GM12878 (cell line): ENCODE results near the gene MYO3B. TPM values are rescaled to one million over a fixed set of nuclear protein-coding genes. Genes with fewer than 3 reads are reported as not detected.

Experiments used
- ATAC-seq: fragments of 200-7000 bp; cut with Tn5 transposase; 3 replicates; pipeline ENCODE4 v1.9.1; 2020; ENCODE audit warnings: mild to moderate bottlenecking, moderate library complexity
- BruUV-seq: library from RNA; stranded (reverse); fragments of 400-500 nt; replicated peaks from 2 replicates; lab custom pipeline; 2021; lab: Mats Ljungman, UMichigan
- CTCF ChIA-PET: fragments of 300-600 bp; sonication (Branson Sonifier 250); formaldehyde crosslinking; extraction: SDS; loops from one replicate; lab custom pipeline; 2021; ENCODE audit warnings: inconsistent platforms; lab: Yijun Ruan, JAX
- POLR2A ChIA-PET: fragments of 350-600 bp; formaldehyde crosslinking; extraction: SDS; loops from one replicate; lab custom pipeline; 2021; ENCODE audit warnings: inconsistent platforms; lab: Charles Lee
- RAD21 ChIA-PET: fragments of 300-600 bp; sonication (Branson Sonifier 250); formaldehyde crosslinking; loops from one replicate; lab custom pipeline; 2023; ENCODE audit warnings: antibody characterized with exemption; ENCODE audit not compliant: unreplicated experiment; lab: Charles Lee
- SMC1A ChIA-PET: fragments of 300-600 bp; sonication (Branson Sonifier 250); formaldehyde crosslinking; loops from one replicate; lab custom pipeline; 2023; ENCODE audit not compliant: unreplicated experiment, uncharacterized antibody; lab: Charles Lee
- DNase-seq: peaks from one replicate; pipeline ENCODE4 v3.0.0-alpha.2; 2011; ENCODE audit warnings: low read depth, low spot score
- FAIRE-seq: peaks from 3 replicates; lab custom pipeline; 2011; peaks lifted over from hg19 to GRCh38; lab: Jason Lieb, UNC
- H2AFZ ChIP-seq: 2 replicates; pipeline ENCODE4 v1.6.0; 2011; ENCODE audit warnings: low read depth, low read length, control low read depth; ENCODE audit not compliant: control insufficient read depth
- H3K27ac ChIP-seq: 2 replicates; pipeline ENCODE4 v1.5.1; 2011; ENCODE audit warnings: control low read depth; ENCODE audit not compliant: control insufficient read depth, insufficient read depth
- H3K27me3 ChIP-seq, 2 experiments: replicated peaks in 1 of 2; 2 replicates each; pipeline versions ENCODE4 v1.6.0 to v1.6.1; 2011; ENCODE audit warnings: low read length in 1 of 2; ENCODE audit not compliant: control insufficient read depth in 2 of 2, insufficient read depth in 2 of 2
- H3K36me3 ChIP-seq, 2 experiments: 2 replicates each; pipeline ENCODE4 v1.5.1; 2011; ENCODE audit warnings: low read length in 1 of 2; ENCODE audit not compliant: control insufficient read depth in 2 of 2, insufficient read depth in 2 of 2
- H3K4me1 ChIP-seq: 2 replicates; pipeline ENCODE4 v1.6.1; 2011; ENCODE audit warnings: mild to moderate bottlenecking, low read length, moderate library complexity, mixed read lengths; ENCODE audit not compliant: control insufficient read depth, insufficient read depth
- H3K4me2 ChIP-seq: 2 replicates; pipeline ENCODE4 v1.6.0; 2011; ENCODE audit warnings: control low read depth; ENCODE audit not compliant: control insufficient read depth, insufficient read depth
- H3K4me3 ChIP-seq: fragments of 200-600 bp; sonication (generic); 2 replicates; pipeline ENCODE4 v1.5.1; 2016
- H3K79me2 ChIP-seq: 2 replicates; pipeline ENCODE4 v1.6.0; 2011; ENCODE audit warnings: low read length; ENCODE audit not compliant: control insufficient read depth, insufficient read depth
- H3K9ac ChIP-seq: 2 replicates; pipeline ENCODE4 v1.8.0; 2011; ENCODE audit warnings: low read length, control low read depth, mixed read lengths; ENCODE audit not compliant: control insufficient read depth, insufficient read depth
- H3K9me3 ChIP-seq: replicated peaks from 3 replicates; pipeline ENCODE4 v1.5.1; 2011; ENCODE audit warnings: mild to moderate bottlenecking, low read length; ENCODE audit not compliant: control insufficient read depth, insufficient read depth
- H4K20me1 ChIP-seq: 2 replicates; pipeline ENCODE4 v1.6.0; 2011; ENCODE audit not compliant: control insufficient read depth, insufficient read depth
- CEBPB ChIP-seq, 2 experiments: fragments of 150-350 bp in 1 of 2; IDR thresholded peaks; 2 replicates each; pipeline ENCODE4 v1.6.1; 2012 to 2014; ENCODE audit warnings: low read depth in 2 of 2, low read length in 2 of 2, borderline replicate concordance in 1 of 2, inconsistent platforms in 1 of 2
- E2F8 ChIP-seq: fragments of 450-650 bp; IDR thresholded peaks from 2 replicates; pipeline ENCODE4 v1.6.1; 2018; ENCODE audit warnings: mild to moderate bottlenecking, low read depth, moderate library complexity; ENCODE audit not compliant: partially characterized antibody
- EP300 ChIP-seq, 2 experiments: fragments of 150-350 bp in 1 of 2; IDR thresholded peaks; 2 replicates each; pipeline ENCODE4 v1.6.1; 2011 to 2012; ENCODE audit warnings: low read depth in 2 of 2, low read length in 2 of 2, borderline replicate concordance in 1 of 2, improper control_type of control experiment in 1 of 2, inconsistent platforms in 1 of 2; ENCODE audit not compliant: control insufficient read depth in 1 of 2
- MEF2B ChIP-seq: fragments of 450-650 bp; IDR thresholded peaks from 2 replicates; pipeline ENCODE4 v1.6.1; 2018; ENCODE audit warnings: mild to moderate bottlenecking, moderate library complexity; ENCODE audit not compliant: partially characterized antibody, poor library complexity, severe bottlenecking
- NFYA ChIP-seq: IDR thresholded peaks from 2 replicates; pipeline ENCODE4 v1.6.1; 2011; ENCODE audit warnings: low read depth, mild to moderate bottlenecking, low read length, improper control_type of control experiment, borderline replicate concordance
- RB1 ChIP-seq: fragments of 450-650 bp; formaldehyde crosslinking; IDR thresholded peaks from 2 replicates; pipeline ENCODE4 v1.6.1; 2017; ENCODE audit warnings: mild to moderate bottlenecking, borderline replicate concordance
- RELB ChIP-seq: fragments of 450-650 bp; IDR thresholded peaks from 2 replicates; pipeline ENCODE4 v1.6.1; 2017; ENCODE audit warnings: low read depth, mild to moderate bottlenecking, moderate library complexity
- SREBF1 ChIP-seq: IDR thresholded peaks from 2 replicates; pipeline ENCODE4 v1.6.1; 2012; ENCODE audit warnings: mild to moderate bottlenecking, low read length
- ZNF217 ChIP-seq: fragments of 450-650 bp; IDR thresholded peaks from 2 replicates; pipeline ENCODE4 v1.6.1; 2017; ENCODE audit warnings: antibody characterized with exemption, mild to moderate bottlenecking
- ZNF24 ChIP-seq: fragments of 450-650 bp; IDR thresholded peaks from 2 replicates; pipeline ENCODE4 v1.6.1; 2017; ENCODE audit warnings: antibody characterized with exemption, mild to moderate bottlenecking
- ZNF592 ChIP-seq: fragments of 450-650 bp; IDR thresholded peaks from 2 replicates; pipeline ENCODE4 v1.6.1; 2017; ENCODE audit warnings: mild to moderate bottlenecking, moderate library complexity
- WGBS: methylation state at CpG from one replicate; pipeline ENCODE4 v1.1.6; 2016; ENCODE audit warnings: low lambda C conversion rate; ENCODE audit not compliant: insufficient replicate concordance, insufficient coverage; ENCODE audit errors: missing lambda C conversion rate; 5-methylcytosine and 5-hydroxymethylcytosine counted together
- in situ Hi-C: fragments of 300-500 bp; cut with MboI; formaldehyde crosslinking; loops from 9 replicates; pipeline ENCODE4 v1.14.3; 2018; ENCODE audit warnings: mixed read lengths
- intact Hi-C: fragments of 100-400 bp; cut with micrococcal nuclease; formaldehyde crosslinking; loops from one replicate; pipeline ENCODE4 v1.14.2; 2022; ENCODE audit not compliant: unreplicated experiment
- polyA plus RNA-seq, 11 experiments: library from polyadenylated mRNA; depleted of rRNA in 4 of 11; unstranded in 6 of 11; stranded (reverse) in 5 of 11; fragments of >200 nt; fragmentation: Nextera tagmentation in 4 of 11; fragmentation: Illumina TruSeq in 1 of 11; extraction: Ambion mirVana in 4 of 11; extraction: Trizol in 1 of 11; gene quantifications; 1 replicate in 1 of 11; 2 replicates in 10 of 11; pipeline versions ENCODE4 v1.2.1 to v1.2.3, GENCODE V29; 2011 to 2016; ENCODE audit warnings: inconsistent platforms in 2 of 11, missing spikeins in 2 of 11, low read depth in 1 of 11
- total RNA-seq, 4 experiments: library from RNA; depleted of rRNA in 3 of 4; stranded (reverse); fragments of >200 nt in 3 of 4; fragmentation: Illumina TruSeq in 1 of 4; extraction: Trizol in 1 of 4; gene quantifications; 2 replicates each; pipeline versions ENCODE4 v1.2.1 to v1.2.3, GENCODE V29; 2013 to 2021

MYO3B gene
- total and polyA plus RNA-seq, 10 of the 15 experiments (the other 5 are each of a cell fraction or from before 2014, with no cell fraction given): 1.1 to 7.1 (median 2.1) TPM

- H3K4me3 ChIP-seq: no peak overlapping the region
- intact Hi-C loops (no loop called here), in situ Hi-C loops (no loop called here)
- no peak overlapping the region for H3K4me2 ChIP-seq
- ChIA-PET POLR2A (interaction anchor here (0.6 to 0.7 kb wide), 3 partner anchors 37 to 878 kb away, joined by 3 to 4 read pairs (median 3); no protein-coding TSS in a partner anchor), SMC1A (interaction anchor here (2.2 to 3.6 kb wide), 4 partner anchors 8 to 443 kb away, joined by 6 to 53 read pairs (median 10); partner anchors contain the start of gene GAD1), RAD21 (interaction anchor here (1.0 to 2.7 kb wide), 5 partner anchors 30 to 443 kb away, joined by 3 to 23 read pairs (median 3); partner anchors contain the start of gene GAD1), CTCF (interaction anchor here (1.6 to 3.5 kb wide), 8 partner anchors 9 to 501 kb away, joined by 5 to 47 read pairs (median 20); partner anchors contain the start of gene GAD1)
- no peak overlapping the region for H3K9ac ChIP-seq
- 22% methylated on average over 6 of the region's 6 CpGs for WGBS
- H3K9me3 ChIP-seq: no peaks in the 10 kb centered on the region
- no TSS peak for BruUV-seq
- TF ChIP-seq RELB (no peak), E2F8 (no peak), NFYA (no peak), RB1 (no peak), ZNF592 (no peak), ZNF217 (no peak), EP300 (IDR thresholded peaks at IDR 0.05; ENCODE audit: borderline replicate concordance in 1 of 2, control insufficient read depth in 1 of 2, low read depth in 2 of 2, low read length in 2 of 2) (no peak), CEBPB (IDR thresholded peaks at IDR 0.05; ENCODE audit: borderline replicate concordance in 1 of 2, low read depth in 2 of 2, low read length in 2 of 2) (no peak), ZNF24 (no peak), SREBF1 (no peak), MEF2B (no peak)
- ATAC-seq (no peak), FAIRE-seq (no peak), DNase-seq (no peak)
- no peaks in the 10 kb centered on the region; a peak in 1 of 4 replicates for H3K27me3 ChIP-seq
- no peaks in the 10 kb centered on the region; the same call in 1 of the 2 replicates for H3K4me1 ChIP-seq
- H3K79me2 ChIP-seq: no peaks in the 10 kb centered on the region
- no peak overlapping the region for H3K27ac ChIP-seq
- no peaks in the 10 kb centered on the region for H3K36me3 ChIP-seq
- H4K20me1 ChIP-seq: no peaks in the 10 kb centered on the region
- no peak overlapping the region for H2AFZ ChIP-seq
These were observed 193.5 kb downstream of the MYO3B start for GRCh38 chr2:170371231-170371998.
